Liver (tissue), 9 donors: ENCODE results near the gene MIXL1. TPM values are rescaled to one million over a fixed set of nuclear protein-coding genes. Genes with fewer than 3 reads are reported as not detected.
A peak's percentile ranks its signal among the peaks of the same experiment; 100 is the strongest.

ENCODE experiments used
- DNase-seq: peaks from one replicate; pipeline ENCODE4 v3.0.0-alpha.2; 2017; ENCODE audit warnings: low spot score
- H3K27ac ChIP-seq, 2 donors: one replicate each; pipeline ENCODE4 v1.7.0; 2013; ENCODE audit warnings: inconsistent platforms in 2 of 2, low read length in 2 of 2, control low read depth in 1 of 2, low read depth in 1 of 2, mild to moderate bottlenecking in 1 of 2
- H3K27me3 ChIP-seq, 4 donors: one replicate each; pipeline versions ENCODE4 v1.6.1 to v1.7.0; 2013; ENCODE audit warnings: low read length in 3 of 4, inconsistent platforms in 1 of 4, mild to moderate bottlenecking in 1 of 4, moderate library complexity in 1 of 4; ENCODE audit not compliant: control insufficient read depth in 4 of 4, insufficient read depth in 4 of 4
- H3K36me3 ChIP-seq, 4 donors: one replicate each; pipeline versions ENCODE4 v1.6.1 to v1.7.0; 2013; ENCODE audit warnings: low read length in 3 of 4, mild to moderate bottlenecking in 3 of 4, low read depth in 1 of 4, moderate library complexity in 1 of 4; ENCODE audit not compliant: control insufficient read depth in 4 of 4, insufficient read depth in 3 of 4
- H3K4me1 ChIP-seq, 4 donors: one replicate each; pipeline versions ENCODE4 v1.6.1 to v1.7.0; 2013; ENCODE audit warnings: low read length in 3 of 4, mild to moderate bottlenecking in 3 of 4, moderate library complexity in 1 of 4; ENCODE audit not compliant: control insufficient read depth in 4 of 4, insufficient read depth in 4 of 4
- H3K4me3 ChIP-seq, 3 donors: one replicate each; pipeline versions ENCODE4 v1.6.1 to v1.7.0; 2013; ENCODE audit warnings: low read length in 3 of 3, control low read depth in 1 of 3, low read depth in 1 of 3, mild to moderate bottlenecking in 1 of 3
- H3K9ac ChIP-seq, 2 donors: one replicate each; pipeline ENCODE4 v1.7.0; 2013; ENCODE audit warnings: low read length in 2 of 2, mild to moderate bottlenecking in 2 of 2, moderate library complexity in 2 of 2, control low read depth in 1 of 2, low read depth in 1 of 2
- H3K9me3 ChIP-seq, 4 donors: one replicate each; pipeline versions ENCODE4 v1.6.1 to v1.7.0; 2013; ENCODE audit warnings: low read length in 3 of 4; ENCODE audit not compliant: control insufficient read depth in 4 of 4
- ATF3 ChIP-seq: IDR thresholded peaks from 2 replicates; pipeline ENCODE4 v1.6.1; 2016; ENCODE audit warnings: antibody characterized with exemption
- EGR1 ChIP-seq, 2 donors: IDR thresholded peaks; 2 replicates each; pipeline ENCODE4 v1.6.1; 2016 to 2018; ENCODE audit warnings: antibody characterized with exemption in 2 of 2, low read depth in 2 of 2
- FOXA1 ChIP-seq: IDR thresholded peaks from 2 replicates; pipeline ENCODE4 v1.6.1; 2016; ENCODE audit warnings: antibody characterized with exemption
- HNF4A ChIP-seq, 2 donors: conservative IDR thresholded peaks; 2 replicates each; pipeline ENCODE4 v1.6.1; 2016; ENCODE audit warnings: antibody characterized with exemption in 2 of 2, mild to moderate bottlenecking in 2 of 2
- JUND ChIP-seq, 2 donors: IDR thresholded peaks; 2 replicates each; pipeline ENCODE4 v1.6.1; 2016; ENCODE audit warnings: antibody characterized with exemption in 2 of 2
- MAX ChIP-seq: IDR thresholded peaks from 2 replicates; pipeline ENCODE4 v1.6.1; 2016; ENCODE audit warnings: antibody characterized with exemption
- RAD21 ChIP-seq, 2 donors: IDR thresholded peaks; 2 replicates each; pipeline ENCODE4 v1.6.1; 2016; ENCODE audit warnings: antibody characterized with exemption in 2 of 2, mild to moderate bottlenecking in 2 of 2
- REST ChIP-seq: IDR thresholded peaks from 2 replicates; pipeline ENCODE4 v1.6.1; 2016; ENCODE audit warnings: antibody characterized with exemption, mild to moderate bottlenecking
- RXRA ChIP-seq, 2 donors: IDR thresholded peaks; 2 replicates each; pipeline ENCODE4 v1.6.1; 2017 to 2018; ENCODE audit warnings: antibody characterized with exemption in 2 of 2, mild to moderate bottlenecking in 1 of 2
- SP1 ChIP-seq: IDR thresholded peaks from 2 replicates; pipeline ENCODE4 v1.6.1; 2018; ENCODE audit warnings: antibody characterized with exemption, mild to moderate bottlenecking
- YY1 ChIP-seq: IDR thresholded peaks from 2 replicates; pipeline ENCODE4 v1.6.1; 2016; ENCODE audit warnings: antibody characterized with exemption, mild to moderate bottlenecking
- WGBS: extraction: QIAGEN DNeasy Blood & Tissue Kit; methylation state at CpG from one replicate; pipeline ENCODE4 v1.1.7; 2013; 5-methylcytosine and 5-hydroxymethylcytosine counted together
- polyA plus RNA-seq, 2 donors: library from polyadenylated mRNA; stranded (reverse) in 1 of 2; unstranded in 1 of 2; fragments of 200-250 nt in 1 of 2; fragments of >200 nt in 1 of 2; fragmentation: Nextera tagmentation in 1 of 2; extraction: Ambion mirVana in 1 of 2; gene quantifications; one replicate each; pipeline versions ENCODE4 v1.2.1 to v1.2.3, GENCODE V29; 2013 to 2015
- total RNA-seq, 2 donors: library from RNA; depleted of rRNA; stranded (reverse); fragments of >200 nt; gene quantifications; one replicate each; pipeline ENCODE4 v1.2.3, GENCODE V29; 2014
- TF ChIP-seq, protein P1 (sequence below): fragments of 150-350 bp; IDR thresholded peaks from 2 replicates; pipeline ENCODE4 v1.5.1; 2017; ENCODE audit warnings: improper control_type of control experiment, low read depth, low read length; ENCODE audit not compliant: missing input control
- TF ChIP-seq, protein P2 (sequence below): IDR thresholded peaks from 2 replicates; pipeline ENCODE4 v1.6.1; 2016; ENCODE audit warnings: antibody characterized with exemption
- donor health status: healthy.
- donor health status: healthy.
- donor health status: healthy.
- donor health status: healthy.
- donor health status: healthy.

Gene MIXL1
- total and polyA plus RNA-seq, 4 donors, result 0.05 TPM; not detected in 3

DNA sequence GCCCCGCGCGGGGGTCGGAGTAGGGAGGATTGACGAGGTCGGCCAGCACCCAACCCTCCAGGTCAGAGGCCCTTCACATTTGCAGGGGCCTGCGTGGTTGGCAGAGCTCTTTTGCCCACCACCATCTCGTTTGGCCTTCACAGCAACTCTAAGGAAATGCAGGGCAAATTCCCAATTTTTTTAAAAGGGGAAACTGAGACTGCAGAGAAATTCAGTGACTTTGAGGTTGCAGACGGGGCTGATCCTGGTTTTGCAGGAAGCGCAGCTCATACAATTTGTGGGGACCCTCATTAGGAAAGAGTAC is 36.5 kb upstream of the MIXL1 start:
- Histone ChIP-seq H3K9me3 (no peaks in the 10 kb centered on the region), H3K27me3 (no peaks in the 10 kb centered on the region), H3K27ac (peak overlapping the region; percentile 56 to 84), H3K4me1 (peaks cover 1 to 22% (median 13%) of the 10 kb centered on the region in 4 donors), H3K9ac (peak overlapping the region; percentile 52 to 95), H3K36me3 (no peaks in the 10 kb centered on the region), H3K4me3 (peak overlapping the region; percentile 76 to 95 (median 92))
- 11% methylated on average over 10 of the region's 10 CpGs for WGBS
- DNase-seq, result no peak
- TF ChIP-seq ATF3, result no peak
- no peak for TF ChIP-seq YY1
- no peak for TF ChIP-seq RAD21 (IDR thresholded peaks at IDR 0.05)
- no peak for TF ChIP-seq SP1
- no peak for TF ChIP-seq EGR1 (IDR thresholded peaks at IDR 0.05; ENCODE audit: low read depth in 2 of 2)
- no peak for TF ChIP-seq REST
- TF ChIP-seq, protein P1, sequence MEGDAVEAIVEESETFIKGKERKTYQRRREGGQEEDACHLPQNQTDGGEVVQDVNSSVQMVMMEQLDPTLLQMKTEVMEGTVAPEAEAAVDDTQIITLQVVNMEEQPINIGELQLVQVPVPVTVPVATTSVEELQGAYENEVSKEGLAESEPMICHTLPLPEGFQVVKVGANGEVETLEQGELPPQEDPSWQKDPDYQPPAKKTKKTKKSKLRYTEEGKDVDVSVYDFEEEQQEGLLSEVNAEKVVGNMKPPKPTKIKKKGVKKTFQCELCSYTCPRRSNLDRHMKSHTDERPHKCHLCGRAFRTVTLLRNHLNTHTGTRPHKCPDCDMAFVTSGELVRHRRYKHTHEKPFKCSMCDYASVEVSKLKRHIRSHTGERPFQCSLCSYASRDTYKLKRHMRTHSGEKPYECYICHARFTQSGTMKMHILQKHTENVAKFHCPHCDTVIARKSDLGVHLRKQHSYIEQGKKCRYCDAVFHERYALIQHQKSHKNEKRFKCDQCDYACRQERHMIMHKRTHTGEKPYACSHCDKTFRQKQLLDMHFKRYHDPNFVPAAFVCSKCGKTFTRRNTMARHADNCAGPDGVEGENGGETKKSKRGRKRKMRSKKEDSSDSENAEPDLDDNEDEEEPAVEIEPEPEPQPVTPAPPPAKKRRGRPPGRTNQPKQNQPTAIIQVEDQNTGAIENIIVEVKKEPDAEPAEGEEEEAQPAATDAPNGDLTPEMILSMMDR, result no peak
- TF ChIP-seq, protein P2, sequence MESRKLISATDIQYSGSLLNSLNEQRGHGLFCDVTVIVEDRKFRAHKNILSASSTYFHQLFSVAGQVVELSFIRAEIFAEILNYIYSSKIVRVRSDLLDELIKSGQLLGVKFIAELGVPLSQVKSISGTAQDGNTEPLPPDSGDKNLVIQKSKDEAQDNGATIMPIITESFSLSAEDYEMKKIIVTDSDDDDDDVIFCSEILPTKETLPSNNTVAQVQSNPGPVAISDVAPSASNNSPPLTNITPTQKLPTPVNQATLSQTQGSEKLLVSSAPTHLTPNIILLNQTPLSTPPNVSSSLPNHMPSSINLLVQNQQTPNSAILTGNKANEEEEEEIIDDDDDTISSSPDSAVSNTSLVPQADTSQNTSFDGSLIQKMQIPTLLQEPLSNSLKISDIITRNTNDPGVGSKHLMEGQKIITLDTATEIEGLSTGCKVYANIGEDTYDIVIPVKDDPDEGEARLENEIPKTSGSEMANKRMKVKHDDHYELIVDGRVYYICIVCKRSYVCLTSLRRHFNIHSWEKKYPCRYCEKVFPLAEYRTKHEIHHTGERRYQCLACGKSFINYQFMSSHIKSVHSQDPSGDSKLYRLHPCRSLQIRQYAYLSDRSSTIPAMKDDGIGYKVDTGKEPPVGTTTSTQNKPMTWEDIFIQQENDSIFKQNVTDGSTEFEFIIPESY, result no peak

DNA sequence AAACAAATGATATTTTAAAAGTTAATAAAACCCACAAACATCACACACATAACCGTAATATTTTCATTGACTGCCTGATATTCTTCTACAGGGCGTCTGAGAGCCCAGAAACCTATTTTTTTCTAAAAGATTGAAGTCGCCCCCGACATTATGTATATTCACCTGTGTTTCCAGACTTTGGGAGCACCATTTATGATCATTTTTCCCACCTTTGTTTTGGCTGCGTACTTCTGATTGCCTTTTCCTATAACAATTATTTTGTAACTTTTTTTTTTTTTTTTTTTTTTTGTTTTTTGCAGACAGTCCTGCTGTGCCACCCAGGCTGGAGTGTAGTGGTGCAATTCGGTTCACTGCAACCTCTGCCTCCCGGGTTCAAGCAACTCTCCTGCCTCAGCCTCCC is 36.1 kb upstream of the MIXL1 start:
- H3K27ac ChIP-seq, result no peak overlapping the region
- DNase-seq, result no peak
- no peaks in the 10 kb centered on the region for H3K9me3 ChIP-seq
- H3K4me1 ChIP-seq, result peaks cover 1 to 20% (median 12%) of the 10 kb centered on the region in 4 donors
- H3K9ac ChIP-seq, result no peak overlapping the region
- no peak for TF ChIP-seq MAX
- TF ChIP-seq HNF4A (conservative IDR thresholded peaks at IDR 0.05), result no peak
- no peak for TF ChIP-seq RXRA (IDR thresholded peaks at IDR 0.05)
- TF ChIP-seq SP1, result no peak
- no peak for TF ChIP-seq ATF3
- TF ChIP-seq REST, result no peak
- TF ChIP-seq JUND (IDR thresholded peaks at IDR 0.05), result no peak
- no peak for TF ChIP-seq FOXA1
- TF ChIP-seq, protein P1, result no peak
- TF ChIP-seq RAD21 (IDR thresholded peaks at IDR 0.05), result no peak
- TF ChIP-seq YY1, result no peak
- H3K27me3 ChIP-seq, result no peaks in the 10 kb centered on the region
- 93% methylated on average over 7 of the region's 7 CpGs for WGBS
- peak overlapping the region in 2 of 3 donors; percentile 76 to 95 for H3K4me3 ChIP-seq
- no peaks in the 10 kb centered on the region for H3K36me3 ChIP-seq
